K562 (cell line): Measurements from ENCODE around the gene FHIT. TPM values are rescaled to one million over a fixed set of nuclear protein-coding genes. Genes with fewer than 3 reads are reported as not detected.

Experiments used
- ATAC-seq: fragments of 200-7000 bp; cut with Tn5 transposase; 3 replicates; pipeline ENCODE4 v1.9.1; 2020; ENCODE audit warnings: moderate library complexity
- BruUV-seq: library from RNA; stranded (reverse); fragments of 400-500 nt; replicated peaks from 2 replicates; lab custom pipeline; 2021; lab: Mats Ljungman, UMichigan
- CTCF ChIA-PET: fragments of 300-600 bp; formaldehyde crosslinking; extraction: SDS; loops from one replicate; lab custom pipeline; 2021; ENCODE audit warnings: low intra/inter-chr PET ratio; lab: Yijun Ruan, JAX
- POLR2A ChIA-PET: fragments of 300-600, 350-650 bp; sonication (Branson Sonifier 250); formaldehyde crosslinking; extraction: SDS; loops from one replicate; lab custom pipeline; 2021; ENCODE audit warnings: antibody characterized with exemption, inconsistent platforms; lab: Yijun Ruan, JAX
- DNase-seq, 4 experiments: peaks; one replicate each; pipeline versions ENCODE4 v3.0.0 to v3.0.0-alpha.2; 2011 to 2018; ENCODE audit warnings: low spot score in 3 of 4, mixed read lengths in 3 of 4; ENCODE audit errors: extremely low read depth in 1 of 4
- FAIRE-seq: peaks from 2 replicates; lab custom pipeline; 2011; peaks lifted over from hg19 to GRCh38; lab: Jason Lieb, UNC
- H2AFZ ChIP-seq: 2 replicates; pipeline ENCODE4 v1.6.0; 2011; ENCODE audit warnings: low read depth, low read length, control low read depth, inconsistent platforms
- H3K27ac ChIP-seq: fragments of 200-600 bp; 3 replicates; pipeline ENCODE4 v1.8.0; 2011; ENCODE audit warnings: low read depth, mild to moderate bottlenecking, control low read depth, inconsistent platforms, low read length, moderate library complexity, mixed read lengths; ENCODE audit errors: extremely low read depth
- H3K27me3 ChIP-seq, 2 experiments: fragments of 300-600 bp in 1 of 2; 2 replicates in 1 of 2; 3 replicates in 1 of 2; pipeline versions ENCODE4 v1.6.0 to v1.8.0; 2011; ENCODE audit warnings: inconsistent platforms in 2 of 2, low read length in 2 of 2, mild to moderate bottlenecking in 1 of 2, mixed read lengths in 1 of 2, moderate library complexity in 1 of 2; ENCODE audit not compliant: control insufficient read depth in 2 of 2, insufficient read depth in 2 of 2
- H3K36me3 ChIP-seq: fragments of 300-600 bp; 3 replicates; pipeline ENCODE4 v1.8.0; 2011; ENCODE audit warnings: mild to moderate bottlenecking, low read length, inconsistent platforms; ENCODE audit not compliant: control insufficient read depth, insufficient read depth
- H3K4me1 ChIP-seq, 2 experiments: fragments of 200-600 bp in 1 of 2; replicated peaks in 1 of 2; 2 replicates in 1 of 2; 3 replicates in 1 of 2; pipeline versions ENCODE4 v1.5.1 to v1.8.0; 2011; ENCODE audit warnings: inconsistent platforms in 2 of 2, low read length in 2 of 2, mild to moderate bottlenecking in 1 of 2, mixed read lengths in 1 of 2, moderate library complexity in 1 of 2; ENCODE audit not compliant: control insufficient read depth in 2 of 2, insufficient read depth in 2 of 2
- H3K4me2 ChIP-seq: 2 replicates; pipeline ENCODE4 v1.6.1; 2011; ENCODE audit warnings: low read length, control low read depth, inconsistent platforms, mixed read lengths; ENCODE audit not compliant: insufficient read depth
- H3K4me3 ChIP-seq: fragments of 200-600 bp; sonication (generic), shearing (Covaris generic); 2 replicates; pipeline ENCODE4 v1.5.1; 2016; ENCODE audit warnings: control low read depth, inconsistent platforms
- H3K79me2 ChIP-seq: fragments of 200-600 bp; 3 replicates; pipeline ENCODE4 v1.8.0; 2011; ENCODE audit warnings: low read length, inconsistent platforms; ENCODE audit not compliant: control insufficient read depth, insufficient read depth
- H3K9ac ChIP-seq, 2 experiments: 2 replicates each; pipeline versions ENCODE4 v1.6.0 to v1.6.1; 2011; ENCODE audit warnings: low read depth in 2 of 2, low read length in 2 of 2, control low read depth in 1 of 2, inconsistent platforms in 1 of 2, mild to moderate bottlenecking in 1 of 2, mixed read lengths in 1 of 2; ENCODE audit not compliant: insufficient read depth in 1 of 2
- H3K9me1 ChIP-seq: one replicate; pipeline ENCODE4 v1.6.0; 2011; ENCODE audit warnings: inconsistent platforms, mild to moderate bottlenecking, low read length, moderate library complexity; ENCODE audit not compliant: control insufficient read depth, insufficient read depth
- H3K9me3 ChIP-seq: replicated peaks from 2 replicates; pipeline ENCODE4 v1.5.1; 2011; ENCODE audit warnings: low read depth, low read length, inconsistent platforms; ENCODE audit not compliant: control insufficient read depth, insufficient read depth
- H4K20me1 ChIP-seq: replicated peaks from 2 replicates; pipeline ENCODE4 v1.6.1; 2011; ENCODE audit warnings: low read length, inconsistent platforms, mixed read lengths; ENCODE audit not compliant: control insufficient read depth, insufficient read depth
- RBM22 ChIP-seq: fragments of 200-400 bp; formaldehyde crosslinking; IDR thresholded peaks from 2 replicates; pipeline ENCODE4 v1.6.1; 2018; ENCODE audit warnings: low read length, low read depth; ENCODE audit not compliant: poor library complexity, severe bottlenecking
- RFX7 ChIP-seq: fragments of 250-450 bp; sonication (Bioruptor Pico); IDR thresholded peaks from 2 replicates; pipeline ENCODE4 v1.5.1; 2021; ENCODE audit warnings: mild to moderate bottlenecking
- ZNF143 ChIP-seq: sonication (generic); formaldehyde crosslinking; IDR thresholded peaks from 2 replicates; pipeline ENCODE4 v1.9.0; 2022; ENCODE audit warnings: mild to moderate bottlenecking, missing genetic modification reagents
- WGBS: fragments of 100-300 bp; shearing (Covaris generic); methylation state at CpG from one replicate; pipeline ENCODE4 v1.1.6; 2016; ENCODE audit warnings: low coverage, mixed read lengths; ENCODE audit not compliant: insufficient coverage; ENCODE audit errors: missing lambda C conversion rate; 5-methylcytosine and 5-hydroxymethylcytosine counted together
- in situ Hi-C: fragments of 300-500 bp; cut with MboI; formaldehyde crosslinking; loops from 4 replicates; pipeline ENCODE4 v1.15.0; 2018; ENCODE audit warnings: inconsistent platforms, mixed read lengths
- intact Hi-C: fragments of 100-400 bp; cut with micrococcal nuclease; formaldehyde crosslinking; loops from 2 replicates; pipeline ENCODE4 v1.14.2; 2022
- polyA plus RNA-seq, 8 experiments: library from polyadenylated mRNA; depleted of rRNA in 4 of 8; stranded (reverse) in 5 of 8; unstranded in 3 of 8; fragments of >200 nt; fragmentation: Nextera tagmentation in 2 of 8; fragmentation: Illumina TruSeq in 1 of 8; extraction: Ambion mirVana in 2 of 8; extraction: Trizol in 1 of 8; gene quantifications; 2 replicates each; pipeline versions ENCODE4 v1.2.1 to v1.2.3, GENCODE V29; 2011 to 2014; ENCODE audit warnings: inconsistent platforms in 1 of 8, missing spikeins in 1 of 8
- total RNA-seq, 7 experiments: library from RNA; depleted of rRNA in 6 of 7; stranded (reverse); fragments of >200 nt in 6 of 7; fragmentation: Illumina TruSeq in 2 of 7; extraction: Trizol in 2 of 7; gene quantifications; 2 replicates each; pipeline versions ENCODE4 v1.2.1 to v1.2.3, GENCODE V29; 2011 to 2021; ENCODE audit warnings: low replicate concordance in 1 of 7
- TF ChIP-seq, protein P1 (sequence below): fragments of 450-650 bp; formaldehyde crosslinking; IDR thresholded peaks from 2 replicates; pipeline ENCODE4 v1.4.0; 2020; ENCODE audit warnings: mild to moderate bottlenecking
- TF ChIP-seq, protein P2 (sequence below): fragments of 250-450 bp; sonication (Bioruptor Pico); IDR thresholded peaks from 2 replicates; pipeline ENCODE4 v1.5.0; 2021; ENCODE audit warnings: mild to moderate bottlenecking, moderate library complexity

Gene FHIT
- total and polyA plus RNA-seq, 9 of the 15 experiments (the other 6 are each of a cell fraction or from before 2014, with no cell fraction given), result 1.7 to 9.1 (median 4.3) TPM

DNA sequence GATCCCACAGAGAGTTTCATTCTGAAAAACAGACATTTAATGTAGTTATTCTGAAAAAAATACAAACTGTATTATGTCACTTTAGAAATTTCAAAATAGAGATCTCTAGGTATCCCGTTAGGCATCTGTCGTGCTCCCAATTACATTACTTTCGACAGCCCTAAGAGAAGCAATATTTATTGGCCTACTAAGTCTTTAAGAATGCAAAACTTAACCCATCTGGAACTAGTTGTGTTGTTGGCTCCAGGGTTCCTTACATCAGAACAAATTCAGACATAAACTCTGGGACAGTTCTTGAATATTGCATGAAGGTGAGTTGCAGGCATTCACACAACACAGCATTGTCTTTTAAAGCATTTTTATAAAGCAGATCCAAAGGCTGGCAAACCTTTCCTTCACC is 498.4 kb downstream of the FHIT start:
- Histone ChIP-seq H4K20me1 (no peaks in the 10 kb centered on the region), H3K9me3 (no peaks in the 10 kb centered on the region), H3K4me1 (no peaks in the 10 kb centered on the region), H2AFZ (no peak overlapping the region), H3K4me3 (no peak overlapping the region), H3K4me2 (no peak overlapping the region), H3K27me3 (no peaks in the 10 kb centered on the region), H3K27ac (no peak overlapping the region), H3K9ac (no peak overlapping the region), H3K9me1 (no peaks in the 10 kb centered on the region), H3K79me2 (no peaks in the 10 kb centered on the region), H3K36me3 (no peaks in the 10 kb centered on the region)
- WGBS, result no CpG with 5 or more reads among the region's 3 CpGs
- no peak for FAIRE-seq
- CTCF ChIA-PET, result no interaction called here
- intact Hi-C loops, result no loop called here
- POLR2A ChIA-PET, result no interaction called here
- ATAC-seq, result no peak
- in situ Hi-C loops, result no loop called here
- no peak for DNase-seq
- BruUV-seq, result no TSS peak
- TF ChIP-seq RBM22 (no peak), ZNF143 (CRISPR knock-in tag) (no peak), RFX7 (no peak)
- TF ChIP-seq, protein P1, sequence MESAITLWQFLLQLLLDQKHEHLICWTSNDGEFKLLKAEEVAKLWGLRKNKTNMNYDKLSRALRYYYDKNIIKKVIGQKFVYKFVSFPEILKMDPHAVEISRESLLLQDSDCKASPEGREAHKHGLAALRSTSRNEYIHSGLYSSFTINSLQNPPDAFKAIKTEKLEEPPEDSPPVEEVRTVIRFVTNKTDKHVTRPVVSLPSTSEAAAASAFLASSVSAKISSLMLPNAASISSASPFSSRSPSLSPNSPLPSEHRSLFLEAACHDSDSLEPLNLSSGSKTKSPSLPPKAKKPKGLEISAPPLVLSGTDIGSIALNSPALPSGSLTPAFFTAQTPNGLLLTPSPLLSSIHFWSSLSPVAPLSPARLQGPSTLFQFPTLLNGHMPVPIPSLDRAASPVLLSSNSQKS (CRISPR knock-in tag), result no peak
- TF ChIP-seq, protein P2, sequence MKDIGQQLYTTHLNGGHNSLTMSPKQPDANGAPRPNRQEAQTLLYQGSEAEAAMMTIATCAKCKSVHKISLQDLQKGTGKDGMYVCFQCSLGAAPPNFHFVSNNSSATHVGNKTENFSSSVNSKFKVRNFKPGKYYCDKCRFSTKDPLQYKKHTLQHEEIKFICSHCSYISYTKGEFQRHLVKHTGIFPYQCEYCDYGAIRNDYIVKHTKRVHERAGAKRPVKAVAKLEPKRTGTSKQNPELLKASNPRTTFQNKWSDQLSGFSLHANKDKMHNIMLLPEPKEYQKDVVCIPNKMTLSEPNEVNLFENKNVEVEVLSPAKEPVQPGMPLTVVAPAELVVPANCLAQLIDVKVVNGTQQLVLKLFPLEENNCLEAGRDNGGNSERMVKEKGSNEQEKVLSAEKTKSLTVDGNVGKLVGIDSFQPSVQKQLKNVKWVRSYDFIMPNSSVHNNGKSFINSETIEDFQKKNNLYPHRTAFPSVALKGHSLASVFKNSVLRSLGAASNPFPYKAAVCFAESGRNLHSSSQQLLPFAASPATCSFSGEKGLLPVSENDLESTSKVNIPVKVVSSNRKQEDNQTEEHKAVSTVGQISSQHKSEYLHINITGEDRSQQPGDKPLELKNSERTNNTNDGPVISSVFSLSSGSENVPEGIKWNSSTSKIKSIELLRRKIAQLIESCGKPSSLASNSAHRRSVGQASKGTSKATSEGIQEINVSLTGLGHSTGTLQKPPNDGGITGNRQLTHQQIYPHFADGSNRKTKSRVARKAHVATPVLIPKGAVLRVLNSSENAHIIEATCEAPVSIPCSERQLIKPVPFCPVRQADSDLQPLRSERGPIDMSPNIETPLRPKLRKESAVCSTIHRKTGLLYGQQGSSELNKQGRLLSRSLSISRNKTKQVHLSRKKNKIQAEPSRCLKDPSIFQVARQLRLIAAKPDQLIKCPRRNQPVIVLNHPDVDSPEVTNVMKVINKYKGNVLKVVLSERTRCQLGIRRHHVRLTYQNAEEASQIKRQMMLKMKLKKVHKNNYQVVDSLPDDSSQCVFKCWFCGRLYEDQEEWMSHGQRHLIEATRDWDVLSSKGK, result no peak
